ENCODE results near the gene PGPEP1.
"Not testable (repeated sequence)": the region's sequence is repeated elsewhere in the genome, so short reads cannot be mapped to it uniquely, and the experiment has no call there.

Gene PGPEP1

GRCh38 chr19:18332917-18333530 lies 7.4 kb upstream of the PGPEP1 start:
- no peak for DNase-seq

- DNase-seq, result no peak
Measured at GRCh38 chr19:18333680-18334079, 6.7 kb upstream of the PGPEP1 start.

GRCh38 chr19:18336121-18336520 lies 4.3 kb upstream of the PGPEP1 start:
- no peak for DNase-seq

- no peak for DNase-seq
Measured at GRCh38 chr19:18338541-18338940, 1.9 kb upstream of the PGPEP1 start.

- DNase-seq, result no peak
Measured at GRCh38 chr19:18339723-18340122, 675 bp upstream of the PGPEP1 start.

GRCh38 chr19:18340990-18341868 lies 831 bp downstream of the PGPEP1 start:
- DNase-seq, result peak; percentile 52

GRCh38 chr19:18342090-18342632 lies 1.8 kb downstream of the PGPEP1 start:
- no peak for DNase-seq

- DNase-seq, result no peak
Measured at GRCh38 chr19:18344582-18344950, 4.2 kb downstream of the PGPEP1 start.

GRCh38 chr19:18345296-18345695 lies 4.9 kb downstream of the PGPEP1 start:
- DNase-seq, result no peak

GRCh38 chr19:18346091-18346490 lies 5.7 kb downstream of the PGPEP1 start:
- no peak for DNase-seq

- DNase-seq, result no peak
Measured at GRCh38 chr19:18348171-18348570, 7.8 kb downstream of the PGPEP1 start.

GRCh38 chr19:18348818-18349339 lies 8.5 kb downstream of the PGPEP1 start:
- DNase-seq, result not testable (repeated sequence)

GRCh38 chr19:18349524-18350128 lies 9.2 kb downstream of the PGPEP1 start:
- DNase-seq, result peak; percentile 50

- DNase-seq, result no peak
Measured at GRCh38 chr19:18350490-18350889, 10.1 kb downstream of the PGPEP1 start.

- DNase-seq, result no peak
Measured at GRCh38 chr19:18351544-18351943, 11.1 kb downstream of the PGPEP1 start.

GRCh38 chr19:18353378-18354005 lies 13.1 kb downstream of the PGPEP1 start:
- DNase-seq, result no peak

- not testable (repeated sequence) for DNase-seq
Measured at GRCh38 chr19:18354743-18355142, 14.3 kb downstream of the PGPEP1 start.

- DNase-seq, result no peak
Measured at GRCh38 chr19:18357041-18357440, 16.6 kb downstream of the PGPEP1 start.

- DNase-seq, result no peak
Measured at GRCh38 chr19:18361646-18362045, 21.2 kb downstream of the PGPEP1 start.

- no peak for DNase-seq
Measured at GRCh38 chr19:18362934-18363542, 22.6 kb downstream of the PGPEP1 start.

- DNase-seq, result no peak
Measured at GRCh38 chr19:18363787-18364186, 23.4 kb downstream of the PGPEP1 start.

GRCh38 chr19:18364277-18364825 lies 24.0 kb downstream of the PGPEP1 start:
- DNase-seq, result not testable (repeated sequence)
